Nephron progenitor cell (in vitro differentiated cells): ENCODE results near the gene PLXNA4.
A peak's percentile ranks its signal among the peaks of the same experiment; 100 is the strongest.

Source experiments
- DNase-seq: peaks from one replicate; pipeline ENCODE4 v3.0.0; 2021
- H3K27ac Mint-ChIP-seq: 2 replicates; pipeline ENCODE4 v1.8.0; 2021; ENCODE audit warnings: mild to moderate bottlenecking, moderate library complexity, mixed read lengths
- H3K27me3 Mint-ChIP-seq: 2 replicates; pipeline ENCODE4 v1.8.0; 2021; ENCODE audit warnings: mild to moderate bottlenecking, low read depth, mixed read lengths; ENCODE audit not compliant: poor library complexity
- H3K36me3 Mint-ChIP-seq: 2 replicates; pipeline ENCODE4 v1.8.0; 2021; ENCODE audit warnings: low read depth, mixed read lengths
- H3K4me1 Mint-ChIP-seq: 2 replicates; pipeline ENCODE4 v1.8.0; 2021; ENCODE audit warnings: mixed read lengths
- H3K4me3 Mint-ChIP-seq: 2 replicates; pipeline ENCODE4 v1.8.0; 2021; ENCODE audit warnings: mild to moderate bottlenecking, moderate library complexity, mixed read lengths
- H3K9me3 Mint-ChIP-seq: 2 replicates; pipeline ENCODE4 v1.8.0; 2021; ENCODE audit warnings: mild to moderate bottlenecking, moderate library complexity, mixed read lengths
- TF ChIP-seq, protein P1 (sequence below): fragments of 200-600 bp; sonication (generic); IDR thresholded peaks from 2 replicates; pipeline ENCODE4 v1.5.0; 2021; ENCODE audit warnings: antibody characterized with exemption

Gene PLXNA4

GRCh38 chr7:132078891-132079735 lies 497.2 kb downstream of the PLXNA4 start:
- Mint-ChIP-seq H3K9me3 (no peaks in the 10 kb centered on the region), H3K4me1 (peaks cover 30% of the 10 kb centered on the region), H3K27ac (no peak overlapping the region), H3K27me3 (peaks cover 24% of the 10 kb centered on the region), H3K4me3 (no peak overlapping the region), H3K36me3 (no peaks in the 10 kb centered on the region)
- no peak for DNase-seq
- TF ChIP-seq, protein P1, sequence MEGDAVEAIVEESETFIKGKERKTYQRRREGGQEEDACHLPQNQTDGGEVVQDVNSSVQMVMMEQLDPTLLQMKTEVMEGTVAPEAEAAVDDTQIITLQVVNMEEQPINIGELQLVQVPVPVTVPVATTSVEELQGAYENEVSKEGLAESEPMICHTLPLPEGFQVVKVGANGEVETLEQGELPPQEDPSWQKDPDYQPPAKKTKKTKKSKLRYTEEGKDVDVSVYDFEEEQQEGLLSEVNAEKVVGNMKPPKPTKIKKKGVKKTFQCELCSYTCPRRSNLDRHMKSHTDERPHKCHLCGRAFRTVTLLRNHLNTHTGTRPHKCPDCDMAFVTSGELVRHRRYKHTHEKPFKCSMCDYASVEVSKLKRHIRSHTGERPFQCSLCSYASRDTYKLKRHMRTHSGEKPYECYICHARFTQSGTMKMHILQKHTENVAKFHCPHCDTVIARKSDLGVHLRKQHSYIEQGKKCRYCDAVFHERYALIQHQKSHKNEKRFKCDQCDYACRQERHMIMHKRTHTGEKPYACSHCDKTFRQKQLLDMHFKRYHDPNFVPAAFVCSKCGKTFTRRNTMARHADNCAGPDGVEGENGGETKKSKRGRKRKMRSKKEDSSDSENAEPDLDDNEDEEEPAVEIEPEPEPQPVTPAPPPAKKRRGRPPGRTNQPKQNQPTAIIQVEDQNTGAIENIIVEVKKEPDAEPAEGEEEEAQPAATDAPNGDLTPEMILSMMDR, result no peak

DNA sequence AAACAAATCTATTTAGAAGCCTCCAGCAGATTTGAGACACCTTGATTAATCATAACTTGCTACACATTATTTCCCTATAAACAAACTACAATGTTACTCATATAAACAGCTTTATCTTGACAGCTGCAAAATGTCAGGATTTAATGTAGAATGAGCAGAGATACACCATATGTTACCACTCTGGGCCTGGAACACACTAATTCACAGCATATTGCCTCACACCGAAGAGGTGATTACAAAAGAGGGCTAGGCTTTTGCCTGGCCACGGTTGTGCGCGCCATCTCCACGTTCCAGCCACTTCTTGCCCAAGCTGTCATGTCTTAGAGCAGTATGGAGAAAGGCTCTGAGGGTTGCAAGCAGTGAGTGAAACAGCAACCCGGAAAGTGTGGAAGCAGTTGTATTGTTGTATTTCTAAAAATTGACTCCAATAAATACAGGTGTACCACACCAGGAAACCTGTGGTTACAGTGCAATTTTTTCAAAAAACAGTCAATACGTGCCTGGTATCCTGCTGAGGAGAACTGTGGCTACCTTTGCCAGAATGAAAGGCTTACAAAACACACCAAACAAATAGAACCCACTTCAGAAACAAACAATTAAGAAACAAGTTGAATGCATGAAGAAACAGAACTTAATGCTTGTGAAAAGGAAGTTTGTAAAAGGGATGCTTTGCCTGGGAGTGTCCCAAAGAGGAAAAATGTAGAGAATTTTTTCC lies 498.1 kb downstream of the PLXNA4 start:
- Mint-ChIP-seq H3K36me3 (no peaks in the 10 kb centered on the region), H3K27me3 (peaks cover 21% of the 10 kb centered on the region), H3K4me1 (peaks cover 20% of the 10 kb centered on the region), H3K27ac (no peak overlapping the region), H3K9me3 (no peaks in the 10 kb centered on the region), H3K4me3 (no peak overlapping the region)
- TF ChIP-seq, protein P1, result no peak
- DNase-seq, result no peak

GRCh38 chr7:132076301-132077035 lies 499.8 kb downstream of the PLXNA4 start:
- no peaks in the 10 kb centered on the region for H3K36me3 Mint-ChIP-seq
- no peak for DNase-seq
- H3K27ac Mint-ChIP-seq, result no peak overlapping the region
- H3K27me3 Mint-ChIP-seq, result peaks cover 22% of the 10 kb centered on the region
- H3K4me1 Mint-ChIP-seq, result peaks cover 16% of the 10 kb centered on the region
- H3K9me3 Mint-ChIP-seq, result no peaks in the 10 kb centered on the region
- TF ChIP-seq, protein P1, result no peak
- no peak overlapping the region for H3K4me3 Mint-ChIP-seq

DNA sequence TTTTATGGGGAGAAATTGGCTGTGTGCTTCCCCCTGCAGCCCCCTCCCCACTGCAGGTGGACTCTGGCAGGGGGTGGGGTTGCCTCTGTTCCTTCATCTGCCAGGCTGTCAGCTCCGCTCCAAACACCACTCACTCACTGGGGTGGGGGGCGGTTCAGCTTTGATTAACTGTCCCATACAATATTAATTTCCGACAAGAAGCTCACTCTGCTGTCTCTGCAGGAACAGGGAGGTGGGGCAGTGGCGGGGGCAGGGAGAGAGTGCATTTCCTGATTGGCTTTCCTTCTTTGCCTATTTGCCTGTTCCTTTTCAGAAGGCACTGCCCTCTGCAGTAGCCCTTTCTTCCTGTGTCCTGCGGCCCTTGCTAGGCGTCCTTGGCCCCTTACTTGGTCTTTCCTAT lies 500.8 kb downstream of the PLXNA4 start:
- peak; percentile 18 for DNase-seq
- peaks cover 11% of the 10 kb centered on the region for H3K4me1 Mint-ChIP-seq
- H3K27me3 Mint-ChIP-seq, result peaks cover 24% of the 10 kb centered on the region
- H3K36me3 Mint-ChIP-seq, result no peaks in the 10 kb centered on the region
- no peak overlapping the region for H3K4me3 Mint-ChIP-seq
- no peaks in the 10 kb centered on the region for H3K9me3 Mint-ChIP-seq
- no peak overlapping the region for H3K27ac Mint-ChIP-seq
- TF ChIP-seq, protein P1, result no peak

- Mint-ChIP-seq H3K9me3 (no peaks in the 10 kb centered on the region), H3K4me3 (no peak overlapping the region), H3K27ac (no peak overlapping the region), H3K27me3 (peaks cover 34% of the 10 kb centered on the region), H3K36me3 (no peaks in the 10 kb centered on the region), H3K4me1 (peaks cover 11% of the 10 kb centered on the region)
- TF ChIP-seq, protein P1, result no peak
- DNase-seq, result no peak
These were observed 502.2 kb downstream of the PLXNA4 start for GRCh38 chr7:132073920-132074589.
